Nephron progenitor cell (in vitro differentiated cells): ENCODE measurements around the gene USP11.
A peak's percentile ranks its signal among the peaks of the same experiment; 100 is the strongest.

Experiments used
- DNase-seq: peaks from one replicate; pipeline ENCODE4 v3.0.0; 2021
- H3K27ac Mint-ChIP-seq: 2 replicates; pipeline ENCODE4 v1.8.0; 2021; ENCODE audit warnings: mild to moderate bottlenecking, moderate library complexity, mixed read lengths
- H3K27me3 Mint-ChIP-seq: 2 replicates; pipeline ENCODE4 v1.8.0; 2021; ENCODE audit warnings: mild to moderate bottlenecking, low read depth, mixed read lengths; ENCODE audit not compliant: poor library complexity
- H3K36me3 Mint-ChIP-seq: 2 replicates; pipeline ENCODE4 v1.8.0; 2021; ENCODE audit warnings: low read depth, mixed read lengths
- H3K4me1 Mint-ChIP-seq: 2 replicates; pipeline ENCODE4 v1.8.0; 2021; ENCODE audit warnings: mixed read lengths
- H3K4me3 Mint-ChIP-seq: 2 replicates; pipeline ENCODE4 v1.8.0; 2021; ENCODE audit warnings: mild to moderate bottlenecking, moderate library complexity, mixed read lengths
- H3K9me3 Mint-ChIP-seq: 2 replicates; pipeline ENCODE4 v1.8.0; 2021; ENCODE audit warnings: mild to moderate bottlenecking, moderate library complexity, mixed read lengths
- CTCF ChIP-seq: fragments of 200-600 bp; sonication (generic); IDR thresholded peaks from 2 replicates; pipeline ENCODE4 v1.5.0; 2021; ENCODE audit warnings: antibody characterized with exemption

The USP11 gene

GRCh38 chrX:47241201-47242011 is 8.6 kb downstream of the USP11 start:
- H3K27ac Mint-ChIP-seq: peak overlapping the region; percentile 54
- no peak for TF ChIP-seq CTCF
- H3K4me1 Mint-ChIP-seq: peaks cover 14% of the 10 kb centered on the region
- DNase-seq: no peak
- no peak overlapping the region for H3K4me3 Mint-ChIP-seq
- H3K9me3 Mint-ChIP-seq: no peaks in the 10 kb centered on the region
- peaks cover 67% of the 10 kb centered on the region for H3K36me3 Mint-ChIP-seq
- H3K27me3 Mint-ChIP-seq: no peaks in the 10 kb centered on the region

GRCh38 chrX:47242321-47242720 is 9.5 kb downstream of the USP11 start:
- Mint-ChIP-seq H3K27ac (no peak overlapping the region), H3K9me3 (no peaks in the 10 kb centered on the region), H3K4me3 (no peak overlapping the region), H3K27me3 (no peaks in the 10 kb centered on the region), H3K4me1 (peaks cover 6% of the 10 kb centered on the region), H3K36me3 (peaks cover 73% of the 10 kb centered on the region)
- TF ChIP-seq CTCF: no peak
- DNase-seq: no peak

GRCh38 chrX:47243351-47243750 is 10.5 kb downstream of the USP11 start:
- Mint-ChIP-seq H3K36me3 (peaks cover 83% of the 10 kb centered on the region), H3K27ac (no peak overlapping the region), H3K4me3 (no peak overlapping the region), H3K4me1 (peaks cover 12% of the 10 kb centered on the region), H3K9me3 (no peaks in the 10 kb centered on the region), H3K27me3 (no peaks in the 10 kb centered on the region)
- no peak for DNase-seq
- TF ChIP-seq CTCF: no peak

GRCh38 chrX:47244676-47245075 is 11.9 kb downstream of the USP11 start:
- Mint-ChIP-seq H3K27me3 (peaks cover 3% of the 10 kb centered on the region), H3K9me3 (peaks cover under 1% of the 10 kb centered on the region), H3K4me1 (peaks cover 16% of the 10 kb centered on the region), H3K4me3 (no peak overlapping the region), H3K36me3 (peaks cover 83% of the 10 kb centered on the region), H3K27ac (no peak overlapping the region)
- DNase-seq: no peak
- TF ChIP-seq CTCF: no peak

- no peak overlapping the region for H3K4me3 Mint-ChIP-seq
- H3K27ac Mint-ChIP-seq: no peak overlapping the region
- peaks cover 4% of the 10 kb centered on the region for H3K9me3 Mint-ChIP-seq
- peaks cover 3% of the 10 kb centered on the region for H3K27me3 Mint-ChIP-seq
- peaks cover 16% of the 10 kb centered on the region for H3K4me1 Mint-ChIP-seq
- TF ChIP-seq CTCF: no peak
- peaks cover 82% of the 10 kb centered on the region for H3K36me3 Mint-ChIP-seq
- DNase-seq: no peak
Measured at GRCh38 chrX:47245156-47245555, 12.3 kb downstream of the USP11 start.
